ENCODE data around the gene XIRP1.

Gene XIRP1

GRCh38 chr3:39144748-39145380, 47.5 kb downstream of the XIRP1 start:
- DNase-seq (ENCODE audit: low spot score), result no peak

- DNase-seq (ENCODE audit: low spot score), result peak; percentile 23
Observed at GRCh38 chr3:39144095-39144747, 48.2 kb downstream of the XIRP1 start.

GRCh38 chr3:39143051-39143885, 49.1 kb downstream of the XIRP1 start:
- DNase-seq (ENCODE audit: low spot score), result no peak

GRCh38 chr3:39142067-39142466, 50.3 kb downstream of the XIRP1 start:
- DNase-seq (ENCODE audit: low spot score), result no peak

- DNase-seq (ENCODE audit: low spot score), result no peak
Observed at GRCh38 chr3:39141171-39141995, 51.0 kb downstream of the XIRP1 start.

GRCh38 chr3:39140341-39140971, 51.9 kb downstream of the XIRP1 start:
- no peak for DNase-seq (ENCODE audit: low spot score)

- DNase-seq (ENCODE audit: low spot score), result no peak
Observed at GRCh38 chr3:39139442-39139841, 53.0 kb downstream of the XIRP1 start.

GRCh38 chr3:39138804-39139415, 53.5 kb downstream of the XIRP1 start:
- no peak for DNase-seq (ENCODE audit: low spot score)

- no peak for DNase-seq (ENCODE audit: low spot score)
Observed at GRCh38 chr3:39137991-39138803, 54.2 kb downstream of the XIRP1 start.

- DNase-seq (ENCODE audit: low spot score), result no peak
Observed at GRCh38 chr3:39137435-39137936, 54.9 kb downstream of the XIRP1 start.

- DNase-seq (ENCODE audit: low spot score), result no peak
Observed at GRCh38 chr3:39136533-39137434, 55.6 kb downstream of the XIRP1 start.

GRCh38 chr3:39135170-39135805, 57.1 kb downstream of the XIRP1 start:
- DNase-seq (ENCODE audit: low spot score), result no peak

- DNase-seq (ENCODE audit: low spot score), result no peak
Observed at GRCh38 chr3:39134305-39134704, 58.1 kb downstream of the XIRP1 start.

- DNase-seq (ENCODE audit: low spot score), result no peak
Observed at GRCh38 chr3:39133822-39134221, 58.6 kb downstream of the XIRP1 start.

All from SK-N-DZ (cell line).